Loucy (cell line): Measurements from ENCODE around the gene HSD17B14.
"Not testable (repeated sequence)": the region's sequence is repeated elsewhere in the genome, so short reads cannot be mapped to it uniquely, and the experiment has no call there.

ENCODE experiments used
- H2AFZ ChIP-seq: fragments of 200-600 bp; sonication (generic); 2 replicates; pipeline ENCODE4 v1.6.0; 2016; ENCODE audit warnings: antibody characterized with exemption, mild to moderate bottlenecking, low read length, moderate library complexity
- H3F3A ChIP-seq: fragments of 200-600 bp; 2 replicates; pipeline ENCODE4 v1.6.0; 2016; ENCODE audit warnings: antibody characterized with exemption, low read depth, mild to moderate bottlenecking
- H3K27me3 ChIP-seq: fragments of 200-600 bp; sonication (generic); 2 replicates; pipeline ENCODE4 v1.6.1; 2014; ENCODE audit warnings: low read length, mild to moderate bottlenecking; ENCODE audit not compliant: insufficient read depth, poor library complexity, severe bottlenecking
- H3K36me3 ChIP-seq: fragments of 200-600 bp; sonication (generic); 2 replicates; pipeline ENCODE4 v1.6.1; 2016; ENCODE audit warnings: low read length; ENCODE audit not compliant: insufficient read depth
- H3K4me1 ChIP-seq: fragments of 200-600 bp; sonication (generic); 2 replicates; pipeline ENCODE4 v1.5.1; 2014; ENCODE audit warnings: low read length, mild to moderate bottlenecking; ENCODE audit not compliant: insufficient read depth, poor library complexity, severe bottlenecking
- H3K4me2 ChIP-seq: fragments of 200-600 bp; sonication (generic); 2 replicates; pipeline ENCODE4 v1.6.0; 2014; ENCODE audit warnings: antibody characterized with exemption, low read length, low read depth, mild to moderate bottlenecking; ENCODE audit not compliant: poor library complexity, severe bottlenecking
- H3K4me3 ChIP-seq: fragments of 200-600 bp; sonication (generic); 2 replicates; pipeline ENCODE4 v1.5.1; 2014; ENCODE audit warnings: low read length, mild to moderate bottlenecking, mixed read lengths; ENCODE audit not compliant: poor library complexity, severe bottlenecking
- H3K79me2 ChIP-seq: fragments of 200-600 bp; sonication (generic); 2 replicates; pipeline ENCODE4 v1.6.1; 2014; ENCODE audit warnings: low read length; ENCODE audit not compliant: insufficient read depth
- H3K9ac ChIP-seq: fragments of 200-600 bp; sonication (generic); 2 replicates; pipeline ENCODE4 v1.6.0; 2014; ENCODE audit warnings: mild to moderate bottlenecking, low read depth, low read length, moderate library complexity; ENCODE audit not compliant: poor library complexity, severe bottlenecking
- H3K9me2 ChIP-seq: fragments of 200-600 bp; sonication (generic); replicated peaks from 2 replicates; pipeline ENCODE4 v1.6.1; 2016; ENCODE audit warnings: low read depth, low read length, mixed read lengths
- H3K9me3 ChIP-seq: fragments of 200-600 bp; sonication (generic); 2 replicates; pipeline ENCODE4 v1.6.1; 2014; ENCODE audit warnings: mild to moderate bottlenecking, antibody characterized with exemption, low read length, low read depth; ENCODE audit not compliant: insufficient read depth
- H4K20me1 ChIP-seq: fragments of 200-600 bp; sonication (generic); 2 replicates; pipeline ENCODE4 v1.6.0; 2014; ENCODE audit warnings: antibody characterized with exemption, low read length, mild to moderate bottlenecking; ENCODE audit not compliant: insufficient read depth, poor library complexity, severe bottlenecking
- EZH2phosphoT487 ChIP-seq: fragments of 200-600 bp; IDR thresholded peaks from 2 replicates; pipeline ENCODE4 v1.6.1; 2018; ENCODE audit warnings: antibody characterized with exemption, mild to moderate bottlenecking, moderate library complexity, borderline replicate concordance
- TF ChIP-seq, protein P1 (sequence below): fragments of 200-600 bp; sonication (generic); conservative IDR thresholded peaks from 2 replicates; pipeline ENCODE4 v1.5.1; 2014; ENCODE audit warnings: mild to moderate bottlenecking, antibody characterized with exemption, low read length

HSD17B14 gene

DNA sequence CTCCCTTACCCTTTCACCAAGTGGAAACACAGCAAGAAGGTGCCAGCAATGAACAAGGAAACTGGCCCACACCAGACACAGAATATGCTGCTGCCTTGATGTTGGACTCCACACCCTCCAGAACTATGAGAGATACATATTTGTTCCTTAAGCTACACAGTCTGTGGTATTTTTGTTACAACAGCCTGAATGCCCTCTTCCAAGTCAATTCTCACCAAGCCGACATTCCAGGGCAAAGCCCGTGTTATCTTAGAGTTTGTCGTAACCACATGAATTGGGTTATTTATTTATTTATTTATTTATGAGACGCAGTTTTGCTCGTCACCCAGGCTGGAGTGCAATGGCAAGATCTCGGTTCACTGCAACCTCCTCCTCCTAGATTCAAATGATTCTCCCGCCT is 66.0 kb downstream of the HSD17B14 start:
- no peak overlapping the region for H3K9ac ChIP-seq
- H3K27me3 ChIP-seq = no peaks in the 10 kb centered on the region
- H3K9me3 ChIP-seq = no peaks in the 10 kb centered on the region
- no peak overlapping the region for H3K4me2 ChIP-seq
- H3F3A ChIP-seq = no peaks in the 10 kb centered on the region
- H3K4me3 ChIP-seq = no peak overlapping the region
- no peaks in the 10 kb centered on the region for H3K79me2 ChIP-seq
- no peaks in the 10 kb centered on the region for H3K9me2 ChIP-seq
- no peaks in the 10 kb centered on the region for H4K20me1 ChIP-seq
- H3K36me3 ChIP-seq = no peaks in the 10 kb centered on the region
- no peak overlapping the region for H2AFZ ChIP-seq
- H3K4me1 ChIP-seq = no peaks in the 10 kb centered on the region
- TF ChIP-seq, protein P1, sequence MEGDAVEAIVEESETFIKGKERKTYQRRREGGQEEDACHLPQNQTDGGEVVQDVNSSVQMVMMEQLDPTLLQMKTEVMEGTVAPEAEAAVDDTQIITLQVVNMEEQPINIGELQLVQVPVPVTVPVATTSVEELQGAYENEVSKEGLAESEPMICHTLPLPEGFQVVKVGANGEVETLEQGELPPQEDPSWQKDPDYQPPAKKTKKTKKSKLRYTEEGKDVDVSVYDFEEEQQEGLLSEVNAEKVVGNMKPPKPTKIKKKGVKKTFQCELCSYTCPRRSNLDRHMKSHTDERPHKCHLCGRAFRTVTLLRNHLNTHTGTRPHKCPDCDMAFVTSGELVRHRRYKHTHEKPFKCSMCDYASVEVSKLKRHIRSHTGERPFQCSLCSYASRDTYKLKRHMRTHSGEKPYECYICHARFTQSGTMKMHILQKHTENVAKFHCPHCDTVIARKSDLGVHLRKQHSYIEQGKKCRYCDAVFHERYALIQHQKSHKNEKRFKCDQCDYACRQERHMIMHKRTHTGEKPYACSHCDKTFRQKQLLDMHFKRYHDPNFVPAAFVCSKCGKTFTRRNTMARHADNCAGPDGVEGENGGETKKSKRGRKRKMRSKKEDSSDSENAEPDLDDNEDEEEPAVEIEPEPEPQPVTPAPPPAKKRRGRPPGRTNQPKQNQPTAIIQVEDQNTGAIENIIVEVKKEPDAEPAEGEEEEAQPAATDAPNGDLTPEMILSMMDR = no peak
- no peak for TF ChIP-seq EZH2phosphoT487

DNA sequence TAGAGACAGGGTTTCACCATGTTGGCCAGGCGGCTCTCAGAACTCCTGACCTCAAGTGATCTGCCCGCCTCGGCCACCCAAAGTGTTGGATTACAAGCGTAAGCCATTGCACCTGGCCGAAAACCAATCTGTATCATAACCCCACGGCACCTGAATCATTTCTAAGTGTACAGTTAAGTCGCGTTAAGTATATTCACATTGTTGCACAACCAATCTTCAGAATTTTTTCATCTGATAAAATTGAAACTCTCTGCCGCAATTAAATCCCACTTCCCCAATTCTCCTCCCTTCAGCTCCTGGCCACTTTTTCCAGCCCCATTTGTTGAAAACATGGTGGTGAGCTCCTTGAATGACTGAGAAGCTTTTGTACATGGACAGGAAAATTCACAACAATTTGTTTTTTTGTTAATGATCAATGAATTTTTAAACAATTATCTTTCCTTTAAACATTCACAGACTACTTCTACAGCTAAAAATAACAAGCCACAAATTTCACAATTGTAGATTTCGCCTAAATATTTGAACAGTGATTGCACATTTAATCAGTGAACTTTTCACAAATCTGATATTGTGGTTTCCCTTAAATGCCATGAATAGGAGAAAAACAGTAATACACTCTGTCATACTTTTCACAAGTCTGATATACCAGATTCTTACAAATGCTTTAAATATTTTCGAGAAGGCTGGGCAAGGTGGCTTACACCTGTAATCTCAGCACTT is 67.1 kb downstream of the HSD17B14 start:
- H3K27me3 ChIP-seq = no peaks in the 10 kb centered on the region
- no peak overlapping the region for H2AFZ ChIP-seq
- no peaks in the 10 kb centered on the region for H4K20me1 ChIP-seq
- TF ChIP-seq, protein P1 = no peak
- TF ChIP-seq EZH2phosphoT487 = no peak
- no peaks in the 10 kb centered on the region for H3K9me3 ChIP-seq
- no peak overlapping the region for H3K4me3 ChIP-seq
- no peaks in the 10 kb centered on the region for H3K9me2 ChIP-seq
- no peaks in the 10 kb centered on the region for H3K4me1 ChIP-seq
- no peak overlapping the region for H3K9ac ChIP-seq
- H3K79me2 ChIP-seq = no peaks in the 10 kb centered on the region
- H3F3A ChIP-seq = no peaks in the 10 kb centered on the region
- no peak overlapping the region for H3K4me2 ChIP-seq
- H3K36me3 ChIP-seq = no peaks in the 10 kb centered on the region

DNA sequence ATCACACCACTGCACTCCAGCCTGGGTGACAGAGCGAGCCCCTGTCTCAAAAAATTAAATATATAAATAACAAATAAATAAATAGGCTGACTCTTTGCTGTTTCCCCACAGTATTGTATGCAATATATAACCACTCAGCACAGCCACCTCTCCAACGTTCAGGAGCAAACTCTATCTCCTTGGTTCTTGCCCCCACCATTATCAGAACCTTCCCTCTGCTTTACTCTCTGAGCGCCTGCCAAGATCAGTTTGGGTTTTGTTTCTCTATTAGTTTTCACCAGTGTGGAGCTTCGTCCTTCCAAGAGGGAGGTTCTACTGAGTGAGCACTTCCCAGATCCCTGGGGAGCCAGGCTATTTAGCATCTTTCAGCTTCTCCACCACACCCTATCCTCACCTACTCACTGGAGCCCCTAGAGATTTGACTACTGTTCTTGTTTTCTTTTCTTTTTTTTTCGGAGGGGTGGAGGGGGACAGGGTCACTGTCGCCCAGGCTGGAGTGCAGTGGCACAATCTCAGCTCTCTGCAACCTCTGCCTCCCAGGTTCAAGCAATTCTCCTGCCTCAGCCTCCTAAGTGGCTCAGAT is 68.0 kb downstream of the HSD17B14 start:
- not testable (repeated sequence) for H3K9ac ChIP-seq, H2AFZ ChIP-seq, H3K79me2 ChIP-seq, H4K20me1 ChIP-seq, H3K9me2 ChIP-seq, H3K4me2 ChIP-seq, H3K9me3 ChIP-seq, H3K4me1 ChIP-seq, H3K36me3 ChIP-seq, H3K27me3 ChIP-seq, H3K4me3 ChIP-seq, H3F3A ChIP-seq

DNA sequence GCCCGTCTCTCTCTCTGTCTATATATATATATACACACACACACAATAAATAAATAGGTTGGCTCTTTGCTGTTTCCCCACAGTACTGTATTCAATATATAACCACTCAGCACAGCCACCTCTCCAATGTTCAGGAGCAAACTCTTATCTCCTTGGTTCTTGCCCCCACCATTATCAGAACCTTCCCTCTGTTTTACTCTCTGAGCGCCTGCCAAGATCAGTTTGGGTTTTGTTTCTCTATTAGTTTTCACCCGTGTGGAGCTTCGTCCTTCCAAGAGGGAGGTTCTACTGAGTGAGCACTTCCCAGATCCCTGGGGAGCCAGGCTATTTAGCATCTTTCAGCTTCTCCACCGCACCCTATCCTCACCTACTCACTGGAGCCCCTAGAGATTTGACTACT is 70.5 kb downstream of the HSD17B14 start:
- not testable (repeated sequence) for H3K4me1 ChIP-seq, H3K27me3 ChIP-seq, H3K9ac ChIP-seq, H3K9me2 ChIP-seq, H3K36me3 ChIP-seq, H3F3A ChIP-seq, H3K4me3 ChIP-seq, H2AFZ ChIP-seq, H3K4me2 ChIP-seq, H4K20me1 ChIP-seq, H3K9me3 ChIP-seq, H3K79me2 ChIP-seq
